Neural cell (in vitro differentiated cells): ENCODE measurements around the gene SCN7A. TPM values are rescaled to one million over a fixed set of nuclear protein-coding genes. Genes with fewer than 3 reads are reported as not detected.

Experiments used
- H2AFZ ChIP-seq: fragments of 200-600, 300-800 bp; sonication (generic), shearing (Covaris generic); 2 replicates; pipeline ENCODE4 v1.6.0; 2014; ENCODE audit warnings: low read depth, mild to moderate bottlenecking, antibody characterized with exemption, low read length, moderate library complexity
- H3F3A ChIP-seq: fragments of 200-600 bp; shearing (Covaris generic); 2 replicates; pipeline ENCODE4 v1.6.1; 2016; ENCODE audit warnings: mild to moderate bottlenecking, moderate library complexity, mixed read lengths, antibody characterized with exemption, low read length; ENCODE audit not compliant: insufficient read depth, poor library complexity, severe bottlenecking
- H3K27ac ChIP-seq: fragments of 200-600, 300-800 bp; sonication (generic), shearing (Covaris generic); 2 replicates; pipeline ENCODE4 v1.5.1; 2014; ENCODE audit warnings: mild to moderate bottlenecking, low read length, moderate library complexity
- H3K27me3 ChIP-seq: fragments of 300-800, 200-600 bp; sonication (generic), shearing (Covaris generic); 2 replicates; pipeline ENCODE4 v1.6.0; 2014; ENCODE audit warnings: mild to moderate bottlenecking, low read depth, low read length, moderate library complexity; ENCODE audit not compliant: insufficient read depth
- H3K36me3 ChIP-seq: fragments of 300-800, 200-600 bp; sonication (generic), shearing (Covaris generic); 2 replicates; pipeline ENCODE4 v1.5.1; 2014; ENCODE audit warnings: mild to moderate bottlenecking, antibody characterized with exemption, low read length, moderate library complexity; ENCODE audit not compliant: insufficient read depth
- H3K4me2 ChIP-seq: fragments of 300-800, 200-600 bp; sonication (generic), shearing (Covaris generic); 2 replicates; pipeline ENCODE4 v1.6.0; 2014; ENCODE audit warnings: mild to moderate bottlenecking, low read length
- H3K4me3 ChIP-seq: fragments of 300-800, 200-600 bp; sonication (generic), shearing (Covaris generic); 2 replicates; pipeline ENCODE4 v1.5.1; 2014; ENCODE audit warnings: mild to moderate bottlenecking, low read length, moderate library complexity
- H3K79me2 ChIP-seq: fragments of 200-600 bp; shearing (Covaris generic); replicated peaks from 2 replicates; pipeline ENCODE4 v1.6.0; 2014; ENCODE audit warnings: mild to moderate bottlenecking, low read length, moderate library complexity; ENCODE audit not compliant: insufficient read depth
- H3K9ac ChIP-seq: fragments of 300-800, 200-600 bp; sonication (generic), shearing (Covaris generic); 2 replicates; pipeline ENCODE4 v1.6.1; 2016; ENCODE audit warnings: mild to moderate bottlenecking, low read length, mixed read lengths
- H3K9me2 ChIP-seq: fragments of 200-600 bp; shearing (Covaris generic); 2 replicates; pipeline ENCODE4 v1.6.1; 2016; ENCODE audit warnings: mild to moderate bottlenecking, low read length, mixed read lengths; ENCODE audit not compliant: insufficient read depth
- H3K9me3 ChIP-seq: fragments of 200-600, 300-800 bp; sonication (generic), shearing (Covaris generic); 2 replicates; pipeline ENCODE4 v1.6.1; 2016; ENCODE audit warnings: mild to moderate bottlenecking, mixed run types, low read length, moderate library complexity, mixed read lengths
- H4K20me1 ChIP-seq: fragments of 200-600 bp; shearing (Covaris generic); 2 replicates; pipeline ENCODE4 v1.6.1; 2016; ENCODE audit warnings: mild to moderate bottlenecking, mixed run types; ENCODE audit not compliant: insufficient read depth
- CTCF ChIP-seq: fragments of 450-650 bp; IDR thresholded peaks from 2 replicates; pipeline ENCODE4 v1.5.1; 2014; ENCODE audit warnings: antibody characterized with exemption, mild to moderate bottlenecking, moderate library complexity; ENCODE audit not compliant: poor library complexity, severe bottlenecking
- EP300 ChIP-seq: fragments of 450-650 bp; conservative IDR thresholded peaks from 2 replicates; pipeline ENCODE4 v1.6.1; 2014; ENCODE audit warnings: antibody characterized with exemption, mild to moderate bottlenecking, moderate library complexity; ENCODE audit not compliant: poor library complexity, severe bottlenecking
- EZH2 ChIP-seq: fragments of 200-600, 300-800 bp; shearing (Covaris generic), sonication (generic); IDR thresholded peaks from 2 replicates; pipeline ENCODE4 v1.6.1; 2014; ENCODE audit warnings: antibody characterized with exemption, low read length, borderline replicate concordance, mild to moderate bottlenecking; ENCODE audit not compliant: insufficient read depth, poor library complexity, severe bottlenecking
- MXI1 ChIP-seq: fragments of 450-650 bp; conservative IDR thresholded peaks from 2 replicates; pipeline ENCODE4 v1.6.1; 2014; ENCODE audit warnings: antibody characterized with exemption, mild to moderate bottlenecking; ENCODE audit not compliant: poor library complexity, severe bottlenecking
- POLR2AphosphoS5 ChIP-seq: IDR thresholded peaks from 2 replicates; pipeline ENCODE4 v1.6.1; 2012
- RAD21 ChIP-seq: fragments of 450-650 bp; conservative IDR thresholded peaks from 2 replicates; pipeline ENCODE4 v1.6.1; 2014; ENCODE audit warnings: antibody characterized with exemption, mild to moderate bottlenecking, moderate library complexity
- REST ChIP-seq: IDR thresholded peaks from 2 replicates; pipeline ENCODE4 v1.6.1; 2012; ENCODE audit warnings: borderline replicate concordance
- SMC3 ChIP-seq: fragments of 450-650 bp; conservative IDR thresholded peaks from 2 replicates; pipeline ENCODE4 v1.6.1; 2014; ENCODE audit warnings: antibody characterized with exemption, mild to moderate bottlenecking, moderate library complexity; ENCODE audit not compliant: poor library complexity
- TAF1 ChIP-seq: IDR thresholded peaks from 2 replicates; pipeline ENCODE4 v1.6.1; 2012; ENCODE audit warnings: low read depth
- polyA plus RNA-seq: library from polyadenylated mRNA; depleted of rRNA; stranded (reverse); fragments of >200 nt; gene quantifications from 2 replicates; pipeline ENCODE4 v1.2.3, GENCODE V29; 2014

SCN7A gene
- polyA plus RNA-seq, 1 donor from 2014 or later: 0.09 TPM

- Histone ChIP-seq H2AFZ (no peak overlapping the region), H3K79me2 (no peaks in the 10 kb centered on the region), H3K9me2 (no peaks in the 10 kb centered on the region), H3K4me3 (no peak overlapping the region), H3K4me2 (no peak overlapping the region), H3K9me3 (no peaks in the 10 kb centered on the region), H3K9ac (no peak overlapping the region), H3K27ac (no peak overlapping the region), H4K20me1 (no peaks in the 10 kb centered on the region), H3F3A (no peaks in the 10 kb centered on the region), H3K36me3 (no peaks in the 10 kb centered on the region), H3K27me3 (no peaks in the 10 kb centered on the region)
- TF ChIP-seq CTCF (no peak), POLR2AphosphoS5 (no peak), TAF1 (no peak), EZH2 (no peak), MXI1 (no peak), SMC3 (no peak), REST (no peak), EP300 (no peak), RAD21 (no peak)
These were observed 136.7 kb downstream of the SCN7A start for GRCh38 chr2:166357068-166357949.

Other genes starting within 250 kb of the SCN7A start
- gene SCN9A, start 118.3 kb downstream of the SCN7A start, polyA plus RNA-seq: 8.3 and 10.4 TPM in 2 replicates